Gastroesophageal sphincter (tissue), 4 donors: ENCODE results near the gene TCP10L. TPM values are rescaled to one million over a fixed set of nuclear protein-coding genes. Genes with fewer than 3 reads are reported as not detected.

Experiments
- ATAC-seq: fragments of 150-250 bp; one replicate; pipeline ENCODE4 v1.9.1; 2016; ENCODE audit warnings: mild to moderate bottlenecking, moderate library complexity
- H3K27ac ChIP-seq, 4 donors: fragments of 200-600 bp; sonication (generic) in 3 of 4; 1 replicate in 3 of 4; 2 replicates in 1 of 4; pipeline ENCODE4 v1.5.1; 2016 to 2019
- H3K27me3 ChIP-seq: fragments of 200-600 bp; sonication (generic); one replicate; pipeline ENCODE4 v1.5.1; 2019
- H3K36me3 ChIP-seq, 2 donors: fragments of 200-600 bp; sonication (generic); one replicate each; pipeline ENCODE4 v1.5.1; 2019; ENCODE audit warnings: control low read depth in 1 of 2
- H3K4me1 ChIP-seq, 3 donors: fragments of 200-600 bp; sonication (generic); 1 replicate in 2 of 3; 2 replicates in 1 of 3; pipeline ENCODE4 v1.5.1; 2016 to 2019; ENCODE audit warnings: control low read depth in 2 of 3
- H3K4me3 ChIP-seq, 2 donors: fragments of 200-600 bp; sonication (generic); one replicate each; pipeline ENCODE4 v1.5.1; 2019; ENCODE audit warnings: mild to moderate bottlenecking in 1 of 2, moderate library complexity in 1 of 2
- H3K9me3 ChIP-seq, 3 donors: fragments of 200-600 bp; sonication (generic); one replicate each; pipeline ENCODE4 v1.5.1; 2017 to 2019; ENCODE audit warnings: control low read depth in 2 of 3
- CTCF ChIP-seq, 4 experiments: fragments of 200-600 bp in 2 of 4; fragments of 450-650 bp in 2 of 4; sonication (generic) in 1 of 4; IDR thresholded peaks; one replicate each; pipeline ENCODE4 v1.5.1; 2017 to 2019; ENCODE audit warnings: antibody characterized with exemption in 4 of 4, mild to moderate bottlenecking in 2 of 4, moderate library complexity in 2 of 4
- EP300 ChIP-seq: sonication (generic); formaldehyde crosslinking; IDR thresholded peaks from one replicate; pipeline ENCODE4 v1.6.1; 2017; ENCODE audit warnings: antibody characterized with exemption, mild to moderate bottlenecking
- POLR2A ChIP-seq, 2 donors: fragments of 450-650 bp; IDR thresholded peaks; one replicate each; pipeline ENCODE4 v1.6.1; 2017; ENCODE audit warnings: antibody characterized with exemption in 2 of 2, mild to moderate bottlenecking in 2 of 2, moderate library complexity in 1 of 2
- POLR2AphosphoS5 ChIP-seq: sonication (generic); formaldehyde crosslinking; IDR thresholded peaks from one replicate; pipeline ENCODE4 v1.6.1; 2017; ENCODE audit warnings: antibody characterized with exemption
- whole genome bisulfite sequencing, 2 donors: methylation state at CpG; one replicate each; pipeline ENCODE4 v1.1.5; 2018; ENCODE audit warnings: low coverage in 1 of 2; 5-methylcytosine and 5-hydroxymethylcytosine counted together
- total RNA-seq, 4 donors: library from RNA; depleted of rRNA; stranded (reverse); fragments of >200 nt; gene quantifications; one replicate each; pipeline ENCODE4 v1.1.0, GENCODE V29; 2016

Gene TCP10L
- total RNA-seq, 4 donors from 2014 or later: 1.6 to 2.7 TPM; not detected in 2

GRCh38 chr21:32580949-32581348 is 4.4 kb downstream of the TCP10L start:
- no peaks in the 10 kb centered on the region for H3K9me3 ChIP-seq
- ATAC-seq: no peak
- H3K27ac ChIP-seq: no peak overlapping the region
- H3K36me3 ChIP-seq: peaks cover 0 to 9% of the 10 kb centered on the region in 2 donors
- H3K27me3 ChIP-seq: no peaks in the 10 kb centered on the region
- H3K4me1 ChIP-seq: no peaks in the 10 kb centered on the region
- 85 to 88% methylated on average over 5 to 6 of the region's 13 CpGs for WGBS, 2 donors
- TF ChIP-seq CTCF (IDR thresholded peaks at IDR 0.05) (no peak), POLR2AphosphoS5 (no peak)
- H3K4me3 ChIP-seq: no peak overlapping the region

- 20% methylated on average over 1 to 3 of the region's 15 CpGs for WGBS, 2 donors
- H3K4me1 ChIP-seq: no peaks in the 10 kb centered on the region
- H3K36me3 ChIP-seq: peaks cover 0 to 9% of the 10 kb centered on the region in 2 donors
- TF ChIP-seq POLR2A (IDR thresholded peaks at IDR 0.05): no peak
- TF ChIP-seq CTCF (IDR thresholded peaks at IDR 0.05): no peak
- TF ChIP-seq EP300: no peak
- TF ChIP-seq POLR2AphosphoS5: no peak
- H3K9me3 ChIP-seq: no peaks in the 10 kb centered on the region
- H3K27ac ChIP-seq: no peak overlapping the region
- H3K4me3 ChIP-seq: no peak overlapping the region
- peaks cover 3% of the 10 kb centered on the region for H3K27me3 ChIP-seq
- ATAC-seq: no peak
These were observed 7.1 kb downstream of the TCP10L start for GRCh38 chr21:32578107-32578691.

- no peaks in the 10 kb centered on the region for H3K4me1 ChIP-seq
- no peak for TF ChIP-seq POLR2AphosphoS5
- no peak for TF ChIP-seq CTCF (IDR thresholded peaks at IDR 0.05)
- no peak for TF ChIP-seq POLR2A (IDR thresholded peaks at IDR 0.05)
- TF ChIP-seq EP300: no peak
- H3K9me3 ChIP-seq: no peaks in the 10 kb centered on the region
- 75 to 82% methylated on average over 4 to 6 of the region's 11 CpGs for WGBS, 2 donors
- peaks cover 8% of the 10 kb centered on the region for H3K27me3 ChIP-seq
- H3K4me3 ChIP-seq: no peak overlapping the region
- no peak for ATAC-seq
- H3K36me3 ChIP-seq: peaks cover 0 to 9% of the 10 kb centered on the region in 2 donors
- H3K27ac ChIP-seq: no peak overlapping the region
These were observed 9.3 kb downstream of the TCP10L start for GRCh38 chr21:32576011-32576410.

- Histone ChIP-seq H3K4me3 (no peak overlapping the region), H3K36me3 (peaks cover 0 to 9% of the 10 kb centered on the region in 2 donors), H3K9me3 (no peaks in the 10 kb centered on the region), H3K27ac (no peak overlapping the region), H3K4me1 (no peaks in the 10 kb centered on the region), H3K27me3 (peaks cover 8% of the 10 kb centered on the region)
- TF ChIP-seq EP300: no peak
- 69% methylated on average over 5 of the region's 26 CpGs; no CpG with 5 or more reads in 1 of the 2 donors for WGBS, 2 donors
- no peak for ATAC-seq
These were observed 10.1 kb downstream of the TCP10L start for GRCh38 chr21:32574946-32575925.

- no peak for TF ChIP-seq POLR2AphosphoS5
- TF ChIP-seq CTCF (IDR thresholded peaks at IDR 0.05): no peak
- no peak for TF ChIP-seq POLR2A (IDR thresholded peaks at IDR 0.05)
- TF ChIP-seq EP300: no peak
- Histone ChIP-seq H3K36me3 (peaks cover 0 to 2% of the 10 kb centered on the region in 2 donors), H3K4me1 (peaks cover 0 to 15% (median 0%) of the 10 kb centered on the region in 3 donors), H3K27ac (no peak overlapping the region), H3K27me3 (peaks cover 8% of the 10 kb centered on the region), H3K9me3 (no peaks in the 10 kb centered on the region), H3K4me3 (no peak overlapping the region)
- 82 to 84% methylated on average over 12 to 17 of the region's 25 CpGs for WGBS, 2 donors
- no peak for ATAC-seq
These were observed 12.5 kb downstream of the TCP10L start for GRCh38 chr21:32572574-32573420.
